Esophagus squamous epithelium (tissue), 4 donors: ENCODE results near the gene RHEX.
"Not testable (repeated sequence)": the region's sequence is repeated elsewhere in the genome, so short reads cannot be mapped to it uniquely, and the experiment has no call there.

Source experiments
- CTCF ChIP-seq, 6 experiments: fragments of 450-650 bp in 4 of 6; fragments of 200-600 bp in 2 of 6; sonication (generic) in 2 of 6; IDR thresholded peaks; one replicate each; pipeline ENCODE4 v1.5.1; 2016 to 2019; ENCODE audit warnings: antibody characterized with exemption in 6 of 6, mild to moderate bottlenecking in 4 of 6, moderate library complexity in 4 of 6
- POLR2A ChIP-seq, 4 donors: fragments of 450-650 bp; IDR thresholded peaks; one replicate each; pipeline ENCODE4 v1.6.1; 2017; ENCODE audit warnings: antibody characterized with exemption in 4 of 4, mild to moderate bottlenecking in 4 of 4, moderate library complexity in 3 of 4

GRCh38 chr1:206055639-206056323 is 2.8 kb downstream of the RHEX start:
- TF ChIP-seq POLR2A, CTCF (IDR thresholded peaks at IDR 0.05): not testable (repeated sequence)
